Activated naive CD4-positive, alpha-beta T cell treated with anti-CD3 and anti-CD28 coated beads for 36 hours (primary cell): ENCODE measurements around the gene HAP1. TPM values are rescaled to one million over a fixed set of nuclear protein-coding genes. Genes with fewer than 3 reads are reported as not detected.

Experiments
- total RNA-seq, 2 experiments: library from RNA; stranded (reverse); gene quantifications; one replicate each; pipeline ENCODE4 v1.2.3, GENCODE V29; 2021

The HAP1 gene
- total RNA-seq, 2 experiments from 2014 or later: not detected

Other genes with a start within 250 kb of the HAP1 start
- not detected for gene KRT36, start 244.7 kb downstream of the HAP1 start, total RNA-seq
- gene KRT13, start 229.0 kb downstream of the HAP1 start, total RNA-seq: not detected
- gene KRT15, start 215.8 kb downstream of the HAP1 start, total RNA-seq: not detected
- gene KRT19, start 206.3 kb downstream of the HAP1 start, total RNA-seq: not detected
- not detected for gene KRT9, start 162.6 kb downstream of the HAP1 start, total RNA-seq
- gene KRT14, start 147.7 kb downstream of the HAP1 start, total RNA-seq: not detected
- not detected for gene KRT16, start 121.9 kb downstream of the HAP1 start, total RNA-seq
- gene KRT17, start 110.1 kb downstream of the HAP1 start, total RNA-seq: not detected
- gene EIF1, start 45.8 kb downstream of the HAP1 start, total RNA-seq: 1,000 to 10,000 TPM; 1,206 to 1,253 TPM
- gene GAST, start 22.3 kb downstream of the HAP1 start, total RNA-seq: not detected
- gene JUP, start 52.1 kb upstream of the HAP1 start, total RNA-seq: under 1 TPM; 0.27 to 0.33 TPM
- 1 to 10 TPM; 1.2 to 1.5 TPM for gene P3H4, start 77.3 kb upstream of the HAP1 start, total RNA-seq
- gene FKBP10, start 78.4 kb upstream of the HAP1 start, total RNA-seq: under 1 TPM in 1 of 2 experiments, not detected in 1; 0.36 TPM
- gene NT5C3B, start 101.6 kb upstream of the HAP1 start, total RNA-seq: 10 to 100 TPM; 25.9 to 28.1 TPM
- gene KLHL10, start 103.2 kb upstream of the HAP1 start, total RNA-seq: not detected
- gene KLHL11, start 130.8 kb upstream of the HAP1 start, total RNA-seq: 1 to 10 TPM; 8.9 to 9.6 TPM
- gene ACLY, start 184.3 kb upstream of the HAP1 start, total RNA-seq: 100 to 1,000 TPM; 153 to 161 TPM
- gene ODAD4, start 196.0 kb upstream of the HAP1 start, total RNA-seq: under 1 TPM; 0.55 to 0.79 TPM
- gene CNP, start 232.2 kb upstream of the HAP1 start, total RNA-seq: 10 to 100 TPM; 58.4 to 59.1 TPM